DMS79 (cell line): ENCODE results near the gene LMO7.
"Not testable (repeated sequence)": the region's sequence is repeated elsewhere in the genome, so short reads cannot be mapped to it uniquely, and the experiment has no call there.

ENCODE experiments used
- DNase-seq: peaks from one replicate; lab custom pipeline; 2025; lab: John Stamatoyannopoulos, UW

LMO7 gene

GRCh38 chr13:75647126-75647784, 11.1 kb downstream of the LMO7 start:
- no peak for DNase-seq

DNA sequence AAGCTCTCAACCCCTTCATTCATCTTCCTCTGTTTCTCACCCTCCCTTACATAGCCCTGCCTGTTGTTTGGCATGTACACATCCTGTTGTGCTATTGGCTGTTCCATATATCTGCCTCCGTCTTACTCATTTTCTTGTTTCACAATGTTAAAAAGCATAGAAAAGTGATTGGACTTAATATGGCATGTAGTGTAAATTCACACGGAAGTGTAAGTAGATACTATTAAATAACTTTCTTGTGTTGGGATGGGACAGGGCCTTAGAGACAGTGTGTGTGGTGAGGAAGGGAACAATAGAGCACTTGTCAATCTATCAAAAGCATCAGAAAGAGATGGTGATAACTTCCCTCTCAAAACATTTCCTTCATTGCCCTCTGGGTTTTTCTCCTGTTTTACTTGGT, 12.3 kb downstream of the LMO7 start:
- DNase-seq = no peak

DNA sequence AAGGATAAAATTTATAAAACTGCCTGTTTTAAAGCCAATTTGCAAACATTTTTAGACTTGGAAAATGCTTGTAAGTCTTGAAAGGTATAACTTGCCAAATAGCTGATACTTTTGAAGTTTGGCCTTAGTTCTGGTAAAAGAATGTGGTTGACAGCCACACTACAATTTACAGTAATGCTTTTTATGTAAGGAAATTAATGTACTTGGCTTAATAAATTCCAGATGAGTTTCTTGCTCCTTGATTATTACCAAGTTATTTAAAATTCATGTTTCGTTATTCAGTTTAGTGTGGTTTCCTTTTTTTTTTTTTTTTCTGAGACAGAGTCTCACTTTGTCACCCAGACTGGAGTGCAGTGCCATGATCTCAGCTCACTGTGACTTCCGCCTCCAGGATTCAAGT, 14.9 kb downstream of the LMO7 start:
- no peak for DNase-seq

- DNase-seq = no peak
These were observed 16.6 kb downstream of the LMO7 start for GRCh38 chr13:75652726-75653125.

DNA sequence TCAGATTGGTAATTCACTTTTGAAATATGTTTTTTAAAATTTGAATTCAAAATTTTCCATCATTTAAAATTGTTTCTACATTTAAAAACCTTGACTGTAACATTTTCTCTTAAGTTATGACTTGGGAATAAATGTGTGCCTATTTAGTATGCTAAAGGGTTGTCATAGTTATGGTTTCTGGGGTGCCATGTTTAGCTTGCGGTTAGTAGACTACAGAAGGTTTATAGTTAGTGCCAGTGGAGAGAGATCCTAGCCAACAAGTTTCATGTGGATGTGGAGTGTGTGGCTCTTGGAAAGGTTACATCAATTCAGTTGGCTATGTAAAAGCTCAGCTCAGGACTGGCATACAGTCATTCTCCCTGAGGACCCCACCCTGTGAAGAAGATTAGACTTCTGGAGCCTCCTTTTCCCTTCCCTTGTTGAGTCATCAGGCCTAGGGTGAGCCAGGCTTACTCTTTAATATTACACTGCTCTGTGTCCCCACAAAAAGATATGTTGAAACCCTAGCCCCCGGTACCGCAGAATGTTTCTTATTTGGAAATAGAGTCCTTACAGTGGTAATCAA, 20.4 kb downstream of the LMO7 start:
- DNase-seq = no peak

DNA sequence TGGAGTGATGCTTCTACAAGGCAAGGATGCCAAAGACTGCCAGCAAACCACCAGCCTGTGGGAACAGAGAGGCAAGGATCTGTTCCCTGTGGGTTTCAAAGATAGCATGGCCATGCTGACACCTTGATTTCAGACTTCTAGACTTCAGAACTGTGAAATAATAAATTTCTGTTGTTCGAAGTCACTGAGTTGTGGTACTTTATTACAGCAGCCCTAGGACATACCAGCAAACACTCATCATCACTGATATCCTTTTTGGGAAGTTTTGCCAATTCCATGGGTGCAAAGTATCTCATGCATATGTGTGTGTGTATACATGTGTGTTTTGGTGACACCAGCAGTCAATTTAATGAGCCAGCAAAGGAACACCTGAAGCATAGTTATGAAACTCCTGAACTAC, 21.0 kb downstream of the LMO7 start:
- DNase-seq = no peak

- DNase-seq = no peak
These were observed 24.6 kb downstream of the LMO7 start for GRCh38 chr13:75660694-75661093.

DNA sequence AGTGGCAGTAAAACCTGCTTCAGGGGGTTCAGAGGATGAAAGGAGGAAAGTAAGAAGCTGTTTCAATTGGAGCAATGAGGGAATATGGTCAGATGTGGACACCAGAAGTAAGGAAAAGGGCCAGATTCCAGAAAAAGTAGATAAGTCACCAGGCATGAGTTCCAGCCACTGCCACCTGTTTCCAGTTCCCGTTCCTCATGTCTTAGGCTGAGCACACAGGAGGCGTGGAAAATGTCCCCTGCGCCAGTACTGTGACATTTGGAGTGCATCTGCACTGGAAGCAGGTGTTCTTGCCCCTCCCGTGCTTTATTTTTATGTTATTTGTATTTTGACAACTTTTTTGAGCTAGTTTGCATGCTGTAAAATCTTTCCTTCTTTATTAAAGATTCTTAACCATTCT, 25.3 kb downstream of the LMO7 start:
- DNase-seq = no peak

DNA sequence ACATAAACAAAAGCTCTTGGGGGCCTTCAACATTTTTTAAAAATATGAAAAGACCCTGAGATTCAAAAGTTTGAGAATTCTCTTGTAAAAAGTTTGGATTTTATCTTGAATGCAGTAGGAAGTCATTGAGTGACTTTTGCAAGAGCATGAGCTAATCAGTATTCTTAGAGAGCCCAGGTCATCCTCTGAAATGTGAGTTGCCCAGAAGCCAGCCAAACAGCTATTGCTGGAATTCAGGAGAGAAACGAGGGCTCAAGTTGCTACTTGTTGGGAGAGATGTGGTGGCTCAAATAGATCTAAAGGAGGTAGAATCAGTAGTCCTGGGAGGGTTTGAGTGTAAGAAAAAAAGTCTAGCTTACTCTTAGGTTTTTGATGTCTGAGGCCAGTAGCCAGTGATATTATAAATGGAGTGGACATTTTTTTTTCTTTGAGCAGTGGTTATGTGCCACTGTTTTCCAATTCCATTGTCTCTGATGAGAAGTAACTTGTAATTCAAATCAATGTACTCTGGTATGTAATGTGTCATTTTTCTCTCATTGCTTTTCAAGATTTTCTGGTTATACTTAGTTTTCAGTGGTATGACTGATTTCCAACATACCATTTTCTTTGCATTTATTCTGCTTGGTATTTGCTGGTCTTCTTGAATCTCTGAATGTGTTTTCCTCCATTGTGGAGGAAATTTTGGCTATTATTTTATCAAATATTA, 30.7 kb downstream of the LMO7 start:
- no peak for DNase-seq

- DNase-seq = no peak
These were observed 33.6 kb downstream of the LMO7 start for GRCh38 chr13:75669706-75670105.

GRCh38 chr13:75670496-75670895, 34.4 kb downstream of the LMO7 start:
- DNase-seq = no peak

DNA sequence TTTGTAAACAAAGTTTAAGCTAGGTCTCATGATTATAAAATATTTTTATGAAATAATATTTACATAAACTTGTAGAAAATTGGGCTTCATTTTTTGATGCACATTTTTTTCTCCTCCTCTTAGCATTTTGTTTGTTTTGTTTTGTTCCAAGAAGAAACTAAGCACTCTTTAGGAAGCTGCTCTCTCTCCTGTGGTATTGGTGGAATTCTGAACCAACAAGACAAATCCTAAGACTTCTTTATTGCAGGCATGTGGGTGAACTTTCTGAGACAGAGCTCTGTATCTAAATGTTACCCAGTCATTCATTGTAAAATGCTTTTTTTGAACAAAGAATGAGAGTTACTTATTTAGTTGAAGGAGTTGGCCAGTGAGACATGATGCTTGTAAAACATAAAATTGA, 39.3 kb downstream of the LMO7 start:
- DNase-seq = no peak

DNA sequence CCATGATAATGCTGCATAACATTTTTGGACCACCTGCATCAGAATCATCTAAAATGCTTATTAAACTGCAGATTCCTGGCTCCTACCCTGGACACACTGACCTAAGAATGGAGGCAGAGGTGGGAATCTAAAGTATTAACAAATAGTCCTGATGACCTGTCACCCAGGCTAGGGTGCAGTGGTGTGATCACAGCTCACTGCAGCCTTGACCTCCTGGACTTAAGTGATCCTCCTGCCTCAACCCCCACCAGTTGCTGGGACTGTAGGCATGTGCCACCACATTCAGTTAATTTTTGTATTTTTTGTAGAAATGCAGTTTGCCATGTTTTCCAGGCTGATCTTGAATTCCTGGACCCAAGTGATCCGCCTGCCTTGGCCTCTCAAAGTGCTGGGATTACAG, 43.3 kb downstream of the LMO7 start:
- DNase-seq = no peak

- DNase-seq = not testable (repeated sequence)
These were observed 44.1 kb downstream of the LMO7 start for GRCh38 chr13:75680251-75680650.

GRCh38 chr13:75682326-75682725, 46.2 kb downstream of the LMO7 start:
- no peak for DNase-seq

GRCh38 chr13:75685239-75685697, 49.1 kb downstream of the LMO7 start:
- DNase-seq = no peak

GRCh38 chr13:75687150-75687763, 51.1 kb downstream of the LMO7 start:
- DNase-seq = no peak

DNA sequence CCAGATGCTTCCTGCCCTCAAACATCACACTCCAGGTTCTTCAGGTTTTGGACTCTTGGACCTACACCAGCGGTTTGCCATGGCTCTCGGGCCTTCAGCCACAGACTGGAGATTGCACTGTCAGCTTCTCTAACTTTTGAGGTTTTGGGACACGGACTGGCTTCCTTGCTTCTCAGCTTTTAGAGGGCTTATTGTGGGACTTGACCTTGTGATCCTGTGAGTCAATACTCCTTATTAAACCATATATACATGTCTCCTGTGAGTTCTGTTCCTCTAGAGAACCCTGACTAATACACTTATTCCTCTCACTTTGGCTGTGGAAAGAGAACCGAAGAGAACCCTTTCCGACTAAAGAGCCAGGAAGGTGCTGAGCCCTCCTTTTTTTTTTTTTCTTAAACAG, 53.6 kb downstream of the LMO7 start:
- DNase-seq = no peak

DNA sequence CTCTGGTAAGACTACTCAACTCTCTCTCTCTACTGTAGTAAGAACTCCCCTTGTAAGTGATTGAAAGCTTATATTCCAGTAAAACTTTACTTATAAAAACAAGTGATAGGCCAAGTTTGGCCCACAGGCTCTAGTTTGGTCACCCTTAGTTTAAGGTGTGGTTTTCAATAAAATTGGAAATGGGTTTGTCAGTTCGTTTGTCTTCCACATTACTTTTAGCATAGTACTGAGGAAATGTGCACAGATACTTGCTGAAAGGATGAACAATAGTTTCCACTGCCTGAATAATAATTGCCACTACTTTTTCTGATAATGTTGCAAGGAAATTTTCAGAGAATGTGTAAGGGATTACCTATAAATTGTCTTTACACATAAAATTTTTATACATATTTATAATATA, 54.5 kb downstream of the LMO7 start:
- no peak for DNase-seq

GRCh38 chr13:75691183-75691582, 55.1 kb downstream of the LMO7 start:
- no peak for DNase-seq

GRCh38 chr13:75693227-75693626, 57.1 kb downstream of the LMO7 start:
- no peak for DNase-seq

DNA sequence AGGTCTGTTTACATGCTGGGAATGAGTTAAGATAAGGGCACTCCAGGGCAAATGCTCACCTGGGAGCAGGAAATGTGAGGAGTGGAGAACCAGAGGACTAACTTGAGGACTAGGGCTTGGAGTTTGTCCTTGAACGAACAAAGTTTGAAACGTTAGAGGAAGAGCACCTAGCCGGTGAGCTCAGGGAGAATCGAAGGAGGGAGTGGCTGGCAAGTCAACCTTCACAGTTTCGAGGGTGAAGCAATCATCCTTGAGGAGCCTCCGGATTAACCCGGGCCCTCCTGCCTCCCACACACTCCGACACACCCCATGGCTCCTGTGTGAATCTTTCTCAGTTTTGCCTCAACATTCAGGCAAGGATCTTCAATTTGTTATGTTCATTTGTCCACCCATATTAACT, 58.6 kb downstream of the LMO7 start:
- no peak for DNase-seq

GRCh38 chr13:75695908-75696307, 59.8 kb downstream of the LMO7 start:
- DNase-seq = not testable (repeated sequence)
